ENCODE measurements around the gene TUT4. TPM values are rescaled to one million over a fixed set of nuclear protein-coding genes. Genes with fewer than 3 reads are reported as not detected.

The TUT4 gene
- total RNA-seq, 4 donors from 2014 or later = 56.9 to 232 (median 67.9) TPM

- no peak for DNase-seq (ENCODE audit: low spot score in 2 of 2)
- H3K9me3 ChIP-seq = no peaks in the 10 kb centered on the region
- no peak for TF ChIP-seq EP300 (IDR thresholded peaks at IDR 0.05)
- TF ChIP-seq CTCF (IDR thresholded peaks at IDR 0.05) = no peak
- no peak for TF ChIP-seq POLR2AphosphoS5 (IDR thresholded peaks at IDR 0.05)
- no peak for TF ChIP-seq POLR2A (IDR thresholded peaks at IDR 0.05)
- H3K4me3 ChIP-seq = no peak overlapping the region
- no peaks in the 10 kb centered on the region for H3K4me1 ChIP-seq
- H3K27me3 ChIP-seq = no peaks in the 10 kb centered on the region
- no peaks in the 10 kb centered on the region for H3K36me3 ChIP-seq
- 93% methylated on average over 5 of the region's 5 CpGs for WGBS
- no peak overlapping the region for H3K27ac ChIP-seq
Measured at GRCh38 chr1:52393174-52393573, 159.7 kb downstream of the TUT4 start.

GRCh38 chr1:52386458-52386857 is 166.4 kb downstream of the TUT4 start:
- WGBS = 88% methylated on average over 5 of the region's 5 CpGs
- Histone ChIP-seq H3K36me3 (peaks cover 4% of the 10 kb centered on the region), H3K27ac (no peak overlapping the region), H3K4me3 (no peak overlapping the region), H3K9me3 (no peaks in the 10 kb centered on the region), H3K27me3 (no peaks in the 10 kb centered on the region), H3K4me1 (no peaks in the 10 kb centered on the region)
- TF ChIP-seq EP300 (IDR thresholded peaks at IDR 0.05) (no peak), CTCF (IDR thresholded peaks at IDR 0.05) (no peak), POLR2AphosphoS5 (IDR thresholded peaks at IDR 0.05) (no peak), POLR2A (IDR thresholded peaks at IDR 0.05) (no peak)
- DNase-seq (ENCODE audit: low spot score in 2 of 2) = no peak

- no peaks in the 10 kb centered on the region for H3K4me1 ChIP-seq
- DNase-seq (ENCODE audit: low spot score in 2 of 2) = no peak
- no peak overlapping the region for H3K4me3 ChIP-seq
- no peaks in the 10 kb centered on the region for H3K9me3 ChIP-seq
- 94% methylated on average over 3 of the region's 3 CpGs for WGBS
- no peak overlapping the region for H3K27ac ChIP-seq
- H3K36me3 ChIP-seq = peaks cover 4% of the 10 kb centered on the region
- TF ChIP-seq CTCF (IDR thresholded peaks at IDR 0.05) (no peak), POLR2A (IDR thresholded peaks at IDR 0.05) (no peak), EP300 (IDR thresholded peaks at IDR 0.05) (no peak), POLR2AphosphoS5 (IDR thresholded peaks at IDR 0.05) (no peak)
- no peaks in the 10 kb centered on the region for H3K27me3 ChIP-seq
Measured at GRCh38 chr1:52385376-52385775, 167.5 kb downstream of the TUT4 start.

Other genes with a start within 250 kb of the TUT4 start
- gene CC2D1B, start 186.9 kb downstream of the TUT4 start, total RNA-seq = 10 to 100 TPM; 23.0 to 30.4 (median 24.6) TPM
- gene ORC1, start 148.7 kb downstream of the TUT4 start, total RNA-seq = 1 to 10 TPM; 1.4 to 2.9 (median 1.9) TPM
- 10 to 100 TPM; 10.6 to 20.4 (median 14.3) TPM for gene PRPF38A, start 148.5 kb downstream of the TUT4 start, total RNA-seq
- 10 to 100 TPM in 1 of 4 donors, 1 to 10 TPM in 3; 3.1 to 11.1 (median 7.5) TPM for gene GPX7, start 49.3 kb upstream of the TUT4 start, total RNA-seq
- gene SHISAL2A, start 80.1 kb upstream of the TUT4 start, total RNA-seq = not detected
- 10 to 100 TPM in 3 of 4 donors, 1 to 10 TPM in 1; 5.7 to 14.8 (median 12.7) TPM for gene COA7, start 145.3 kb upstream of the TUT4 start, total RNA-seq
- 10 to 100 TPM; 27.5 to 38.5 (median 33.0) TPM for gene ZYG11B, start 173.4 kb upstream of the TUT4 start, total RNA-seq

All from suprapubic skin (tissue), 4 donors.